ENCODE results near the gene NDUFB2.
A peak's percentile ranks its signal among the peaks of the same experiment; 100 is the strongest.
"Not testable (repeated sequence)": the region's sequence is repeated elsewhere in the genome, so short reads cannot be mapped to it uniquely, and the experiment has no call there.

The NDUFB2 gene

GRCh38 chr7:140673063-140673773 lies 23.3 kb upstream of the NDUFB2 start:
- TF ChIP-seq, protein P1, sequence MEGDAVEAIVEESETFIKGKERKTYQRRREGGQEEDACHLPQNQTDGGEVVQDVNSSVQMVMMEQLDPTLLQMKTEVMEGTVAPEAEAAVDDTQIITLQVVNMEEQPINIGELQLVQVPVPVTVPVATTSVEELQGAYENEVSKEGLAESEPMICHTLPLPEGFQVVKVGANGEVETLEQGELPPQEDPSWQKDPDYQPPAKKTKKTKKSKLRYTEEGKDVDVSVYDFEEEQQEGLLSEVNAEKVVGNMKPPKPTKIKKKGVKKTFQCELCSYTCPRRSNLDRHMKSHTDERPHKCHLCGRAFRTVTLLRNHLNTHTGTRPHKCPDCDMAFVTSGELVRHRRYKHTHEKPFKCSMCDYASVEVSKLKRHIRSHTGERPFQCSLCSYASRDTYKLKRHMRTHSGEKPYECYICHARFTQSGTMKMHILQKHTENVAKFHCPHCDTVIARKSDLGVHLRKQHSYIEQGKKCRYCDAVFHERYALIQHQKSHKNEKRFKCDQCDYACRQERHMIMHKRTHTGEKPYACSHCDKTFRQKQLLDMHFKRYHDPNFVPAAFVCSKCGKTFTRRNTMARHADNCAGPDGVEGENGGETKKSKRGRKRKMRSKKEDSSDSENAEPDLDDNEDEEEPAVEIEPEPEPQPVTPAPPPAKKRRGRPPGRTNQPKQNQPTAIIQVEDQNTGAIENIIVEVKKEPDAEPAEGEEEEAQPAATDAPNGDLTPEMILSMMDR (IDR thresholded peaks at IDR 0.05; ENCODE audit: insufficient read depth, low read depth, low read length, missing control alignments) = no peak
- H3K4me3 ChIP-seq (ENCODE audit: low read depth, low read length) = peak overlapping the region; percentile 72
- peak; percentile 48 for DNase-seq (ENCODE audit: low read depth)

- TF ChIP-seq, protein P1 (IDR thresholded peaks at IDR 0.05; ENCODE audit: insufficient read depth, low read depth, low read length, missing control alignments) = no peak
- peak overlapping the region; percentile 72 for H3K4me3 ChIP-seq (ENCODE audit: low read depth, low read length)
- no peak for DNase-seq (ENCODE audit: low read depth)
Measured at GRCh38 chr7:140673774-140674155, 22.7 kb upstream of the NDUFB2 start.

- DNase-seq (ENCODE audit: low read depth) = peak; percentile 50
- H3K4me3 ChIP-seq (ENCODE audit: low read depth, low read length) = no peak overlapping the region
- TF ChIP-seq, protein P1 (IDR thresholded peaks at IDR 0.05; ENCODE audit: insufficient read depth, low read depth, low read length, missing control alignments) = no peak
Measured at GRCh38 chr7:140674356-140674800, 22.1 kb upstream of the NDUFB2 start.

GRCh38 chr7:140674899-140675701 lies 21.4 kb upstream of the NDUFB2 start:
- no peak overlapping the region for H3K4me3 ChIP-seq (ENCODE audit: low read depth, low read length)
- DNase-seq (ENCODE audit: low read depth) = no peak
- TF ChIP-seq, protein P1 (IDR thresholded peaks at IDR 0.05; ENCODE audit: insufficient read depth, low read depth, low read length, missing control alignments) = no peak

- no peak for DNase-seq (ENCODE audit: low read depth)
- TF ChIP-seq, protein P1 (IDR thresholded peaks at IDR 0.05; ENCODE audit: insufficient read depth, low read depth, low read length, missing control alignments) = no peak
- H3K4me3 ChIP-seq (ENCODE audit: low read depth, low read length) = no peak overlapping the region
Measured at GRCh38 chr7:140675726-140676125, 20.8 kb upstream of the NDUFB2 start.

- TF ChIP-seq, protein P1 (IDR thresholded peaks at IDR 0.05; ENCODE audit: insufficient read depth, low read depth, low read length, missing control alignments) = no peak
- DNase-seq (ENCODE audit: low read depth) = peak; percentile 60
- no peak overlapping the region for H3K4me3 ChIP-seq (ENCODE audit: low read depth, low read length)
Measured at GRCh38 chr7:140676306-140676705, 20.2 kb upstream of the NDUFB2 start.

DNA sequence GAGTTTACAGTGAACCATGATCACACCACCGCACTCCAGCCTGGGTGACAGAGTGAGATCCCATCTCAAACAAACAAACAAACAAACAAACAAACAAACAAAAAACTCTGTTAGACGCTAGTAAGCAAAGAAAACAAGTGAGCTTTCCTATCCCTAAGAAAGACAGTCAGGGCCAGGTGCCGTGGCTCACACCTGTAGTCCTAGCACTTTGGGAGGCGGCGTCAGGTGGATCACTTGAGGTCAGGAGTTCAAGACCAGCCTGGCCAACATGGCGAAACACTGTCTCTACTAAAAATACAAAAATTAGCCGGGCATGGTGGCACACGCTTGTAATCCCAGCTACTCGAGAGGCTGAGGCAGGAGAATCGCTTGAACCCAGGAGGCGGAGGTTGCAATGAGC lies 19.6 kb upstream of the NDUFB2 start:
- not testable (repeated sequence) for H3K4me3 ChIP-seq (ENCODE audit: low read depth, low read length); DNase-seq (ENCODE audit: low read depth)
